Body of pancreas (tissue), 4 donors: ENCODE measurements around the gene FERMT2. TPM values are rescaled to one million over a fixed set of nuclear protein-coding genes. Genes with fewer than 3 reads are reported as not detected.

ENCODE experiments used
- ATAC-seq: fragments of 150-250 bp; one replicate; pipeline ENCODE4 v1.9.1; 2016
- DNase-seq, 4 donors: peaks; one replicate each; pipeline ENCODE4 v3.0.0-alpha.2; 2019
- H3K27ac ChIP-seq, 4 donors: fragments of 200-600 bp; sonication (generic); 1 replicate in 3 of 4; 2 replicates in 1 of 4; pipeline versions ENCODE4 v1.5.1 to v1.6.1; 2016 to 2019; ENCODE audit warnings: mild to moderate bottlenecking in 1 of 4, mixed read lengths in 1 of 4, moderate library complexity in 1 of 4
- H3K27me3 ChIP-seq, 2 donors: fragments of 200-600 bp; sonication (generic); one replicate each; pipeline ENCODE4 v1.6.0; 2016; ENCODE audit warnings: mild to moderate bottlenecking in 1 of 2
- H3K36me3 ChIP-seq, 2 donors: fragments of 200-600 bp; sonication (generic); replicated peaks in 1 of 2; 2 replicates each; pipeline ENCODE4 v1.5.1; 2016; ENCODE audit warnings: low read depth in 2 of 2; ENCODE audit not compliant: insufficient read depth in 1 of 2
- H3K4me1 ChIP-seq: fragments of 200-600 bp; sonication (generic); one replicate; pipeline ENCODE4 v1.6.0; 2016
- H3K4me3 ChIP-seq, 2 donors: fragments of 200-600 bp; sonication (generic); 1 replicate in 1 of 2; 2 replicates in 1 of 2; pipeline ENCODE4 v1.5.1; 2016 to 2019
- H3K9me3 ChIP-seq, 3 donors: fragments of 200-600 bp; sonication (generic); 1 replicate in 2 of 3; 2 replicates in 1 of 3; pipeline ENCODE4 v1.5.1; 2016
- POLR2A ChIP-seq, 3 donors: fragments of 450-650 bp; IDR thresholded peaks; one replicate each; pipeline ENCODE4 v1.6.1; 2016; ENCODE audit warnings: antibody characterized with exemption in 3 of 3, mild to moderate bottlenecking in 2 of 3
- WGBS, 2 donors: methylation state at CpG; one replicate each; pipeline ENCODE4 v1.1.5; 2017; 5-methylcytosine and 5-hydroxymethylcytosine counted together
- intact Hi-C: fragments of 100-400 bp; cut with DNase I; formaldehyde crosslinking; loops from one replicate; pipeline ENCODE4 v1.15.1; 2023
- total RNA-seq, 2 donors: library from RNA; depleted of rRNA; stranded (reverse); fragments of >200 nt; gene quantifications; one replicate each; pipeline ENCODE4 v1.1.0, GENCODE V29; 2016
- TF ChIP-seq, protein P1 (sequence below), 7 experiments: fragments of 450-650 bp in 4 of 7; fragments of 200-600 bp in 3 of 7; sonication (generic) in 3 of 7; IDR thresholded peaks; one replicate each; pipeline ENCODE4 v1.5.1; 2016 to 2019; ENCODE audit warnings: antibody characterized with exemption in 7 of 7

Gene FERMT2
- total RNA-seq, 2 donors from 2014 or later: 29.3 to 42.2 TPM

DNA sequence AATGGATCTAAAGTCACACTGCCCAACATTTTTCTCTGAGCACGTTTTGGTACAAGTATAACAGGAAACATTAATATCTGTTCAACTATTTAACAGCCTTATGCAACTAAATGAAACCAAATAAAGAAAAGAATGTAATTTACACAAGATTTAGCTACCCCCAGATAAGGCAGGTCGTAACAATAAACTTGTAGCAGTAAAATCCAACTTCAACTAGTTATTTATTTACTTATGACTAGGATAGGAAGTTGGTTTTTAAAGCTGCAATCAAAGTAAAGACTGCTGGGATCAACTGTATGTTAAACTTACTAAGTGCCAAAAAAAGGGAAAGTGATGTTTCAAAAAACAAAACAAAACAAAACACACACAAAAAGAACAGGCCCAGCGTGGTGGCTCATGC is 30.9 kb downstream of the FERMT2 start:
- no peaks in the 10 kb centered on the region for H3K9me3 ChIP-seq
- intact Hi-C loops: no loop called here
- H3K4me1 ChIP-seq: peaks cover 33% of the 10 kb centered on the region
- H3K27me3 ChIP-seq: no peaks in the 10 kb centered on the region
- no peak overlapping the region for H3K4me3 ChIP-seq
- 25% methylated on average over 3 of the region's 3 CpGs for WGBS, 2 donors
- DNase-seq (no peak), ATAC-seq (peak; percentile 49)
- TF ChIP-seq, protein P1, sequence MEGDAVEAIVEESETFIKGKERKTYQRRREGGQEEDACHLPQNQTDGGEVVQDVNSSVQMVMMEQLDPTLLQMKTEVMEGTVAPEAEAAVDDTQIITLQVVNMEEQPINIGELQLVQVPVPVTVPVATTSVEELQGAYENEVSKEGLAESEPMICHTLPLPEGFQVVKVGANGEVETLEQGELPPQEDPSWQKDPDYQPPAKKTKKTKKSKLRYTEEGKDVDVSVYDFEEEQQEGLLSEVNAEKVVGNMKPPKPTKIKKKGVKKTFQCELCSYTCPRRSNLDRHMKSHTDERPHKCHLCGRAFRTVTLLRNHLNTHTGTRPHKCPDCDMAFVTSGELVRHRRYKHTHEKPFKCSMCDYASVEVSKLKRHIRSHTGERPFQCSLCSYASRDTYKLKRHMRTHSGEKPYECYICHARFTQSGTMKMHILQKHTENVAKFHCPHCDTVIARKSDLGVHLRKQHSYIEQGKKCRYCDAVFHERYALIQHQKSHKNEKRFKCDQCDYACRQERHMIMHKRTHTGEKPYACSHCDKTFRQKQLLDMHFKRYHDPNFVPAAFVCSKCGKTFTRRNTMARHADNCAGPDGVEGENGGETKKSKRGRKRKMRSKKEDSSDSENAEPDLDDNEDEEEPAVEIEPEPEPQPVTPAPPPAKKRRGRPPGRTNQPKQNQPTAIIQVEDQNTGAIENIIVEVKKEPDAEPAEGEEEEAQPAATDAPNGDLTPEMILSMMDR (IDR thresholded peaks at IDR 0.05): no peak
- TF ChIP-seq POLR2A (IDR thresholded peaks at IDR 0.05): no peak
- H3K36me3 ChIP-seq: no peaks in the 10 kb centered on the region
- peak overlapping the region in 3 of 4 donors; percentile 15 to 68 (median 50) for H3K27ac ChIP-seq

DNA sequence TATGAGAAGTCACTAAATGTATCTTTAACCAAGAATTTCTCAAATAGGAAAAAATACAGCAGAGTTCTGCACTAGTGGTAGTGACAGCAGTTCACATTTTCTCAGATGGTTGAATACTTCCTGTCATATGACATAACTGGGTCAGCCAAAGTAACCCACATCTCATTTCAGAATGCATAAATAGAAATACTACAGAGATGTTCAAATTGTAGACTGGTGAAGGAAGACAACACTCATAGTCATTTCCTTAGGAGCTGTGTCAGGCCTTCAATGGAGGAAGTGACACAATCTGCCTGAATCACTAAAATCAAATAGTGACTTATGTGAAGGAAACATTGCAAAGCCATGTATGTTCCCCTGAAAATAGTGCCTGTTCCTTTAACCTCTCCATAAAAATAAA is 32.4 kb downstream of the FERMT2 start:
- intact Hi-C loops: no loop called here
- H3K4me3 ChIP-seq: no peak overlapping the region
- H3K36me3 ChIP-seq: no peaks in the 10 kb centered on the region
- H3K27me3 ChIP-seq: no peaks in the 10 kb centered on the region
- DNase-seq: peak in 1 of 4 donors; percentile 22
- TF ChIP-seq POLR2A (IDR thresholded peaks at IDR 0.05): no peak
- TF ChIP-seq, protein P1 (IDR thresholded peaks at IDR 0.05): no peak
- H3K4me1 ChIP-seq: peaks cover 33% of the 10 kb centered on the region
- H3K9me3 ChIP-seq: no peaks in the 10 kb centered on the region
- ATAC-seq: peak; percentile 40
- peak overlapping the region in 2 of 4 donors; percentile 50 to 68 for H3K27ac ChIP-seq

DNA sequence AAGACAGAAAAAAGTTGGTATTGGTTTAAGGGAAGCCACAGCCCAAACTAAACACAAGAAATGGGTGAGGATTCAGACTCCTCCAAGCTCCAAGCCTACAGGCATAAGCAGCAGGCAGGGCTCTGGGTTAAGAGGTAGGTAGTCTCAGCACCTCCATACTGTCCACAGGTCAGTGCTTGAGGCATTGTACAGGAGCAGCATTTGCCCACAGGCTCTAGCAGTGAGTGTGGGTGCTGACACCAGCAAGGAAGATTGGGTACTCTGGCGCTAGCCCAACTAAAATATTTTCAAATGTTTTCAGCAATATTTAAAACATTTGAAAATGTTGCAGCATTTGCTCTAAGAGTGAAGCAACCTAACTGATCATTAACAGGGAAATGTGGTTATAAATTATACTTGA is 33.1 kb downstream of the FERMT2 start:
- H3K36me3 ChIP-seq: no peaks in the 10 kb centered on the region
- 59 to 68% methylated on average over 1 of the region's 1 CpG for WGBS, 2 donors
- TF ChIP-seq POLR2A (IDR thresholded peaks at IDR 0.05): no peak
- H3K27me3 ChIP-seq: no peaks in the 10 kb centered on the region
- DNase-seq (no peak), ATAC-seq (no peak)
- no peaks in the 10 kb centered on the region for H3K9me3 ChIP-seq
- intact Hi-C loops: no loop called here
- no peak overlapping the region for H3K4me3 ChIP-seq
- peaks cover 33% of the 10 kb centered on the region for H3K4me1 ChIP-seq
- peak overlapping the region in 2 of 4 donors; percentile 26 to 68 for H3K27ac ChIP-seq

DNA sequence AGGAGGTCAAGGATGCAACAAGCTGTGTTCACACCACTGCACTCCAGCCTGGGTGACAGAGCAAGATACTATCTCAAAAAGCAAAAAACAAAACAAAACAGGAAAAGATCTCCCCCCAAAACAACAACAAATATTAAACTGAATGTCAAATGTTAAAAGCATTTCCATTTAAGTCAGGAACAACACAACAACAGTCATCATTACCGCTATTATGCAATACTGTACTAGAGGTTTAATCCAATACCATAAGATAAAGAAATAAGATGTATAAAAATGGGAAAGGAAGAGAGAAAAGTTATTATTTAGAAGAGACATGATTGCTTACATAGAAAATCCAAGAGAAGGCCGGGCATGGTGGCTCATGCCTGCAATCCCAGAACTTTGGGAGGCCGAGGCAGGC is 36.6 kb downstream of the FERMT2 start:
- peaks cover 9% of the 10 kb centered on the region for H3K4me1 ChIP-seq
- TF ChIP-seq POLR2A (IDR thresholded peaks at IDR 0.05): no peak
- TF ChIP-seq, protein P1 (IDR thresholded peaks at IDR 0.05): no peak
- no peaks in the 10 kb centered on the region for H3K36me3 ChIP-seq
- H3K9me3 ChIP-seq: no peaks in the 10 kb centered on the region
- H3K4me3 ChIP-seq: no peak overlapping the region
- intact Hi-C loops: no loop called here
- DNase-seq (no peak), ATAC-seq (no peak)
- H3K27me3 ChIP-seq: no peaks in the 10 kb centered on the region
- no peak overlapping the region for H3K27ac ChIP-seq
- WGBS, 2 donors: 89 to 98% methylated on average over 3 of the region's 3 CpGs

DNA sequence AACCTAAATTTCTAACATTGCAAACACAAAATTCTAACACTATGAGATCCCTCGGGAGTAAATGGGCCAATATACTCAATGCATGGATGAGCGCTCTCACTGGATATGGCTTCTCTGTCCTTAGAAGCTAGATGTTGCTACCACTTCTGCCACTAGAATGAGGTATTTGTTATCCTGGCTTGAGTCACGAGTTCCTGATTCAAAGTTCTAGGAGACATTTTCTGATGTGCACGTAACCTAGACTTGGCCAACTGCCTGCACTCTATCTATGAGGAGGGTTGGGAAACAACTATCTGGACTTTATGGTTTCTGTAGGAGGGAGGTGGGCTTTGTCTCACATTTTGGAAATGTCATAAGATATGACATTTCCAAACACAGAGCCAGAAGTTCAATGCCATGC is 37.6 kb downstream of the FERMT2 start:
- Histone ChIP-seq H3K4me1 (no peaks in the 10 kb centered on the region), H3K27ac (no peak overlapping the region), H3K9me3 (no peaks in the 10 kb centered on the region), H3K4me3 (no peak overlapping the region), H3K36me3 (no peaks in the 10 kb centered on the region), H3K27me3 (no peaks in the 10 kb centered on the region)
- WGBS, 2 donors: 68 to 71% methylated on average over 4 of the region's 4 CpGs
- intact Hi-C loops: no loop called here
- DNase-seq (no peak), ATAC-seq (no peak)
- TF ChIP-seq, protein P1 (IDR thresholded peaks at IDR 0.05): no peak
- TF ChIP-seq POLR2A (IDR thresholded peaks at IDR 0.05): no peak
